HCT116 (cell line): ENCODE data around the gene QRICH2. TPM values are rescaled to one million over a fixed set of nuclear protein-coding genes. Genes with fewer than 3 reads are reported as not detected.

Experiments used
- ATAC-seq: fragments of 200-7000 bp; cut with Tn5 transposase; 2 replicates; pipeline ENCODE4 v1.9.1; 2020; ENCODE audit warnings: mild to moderate bottlenecking, moderate library complexity
- BruUV-seq: library from RNA; stranded (reverse); fragments of 400-500 nt; replicated peaks from 2 replicates; lab custom pipeline; 2021; lab: Mats Ljungman, UMichigan
- CTCF ChIA-PET: fragments of 300-600 bp; sonication (Branson Sonifier 250); formaldehyde crosslinking; loops from one replicate; lab custom pipeline; 2021; ENCODE audit warnings: antibody characterized with exemption; lab: Charles Lee
- POLR2A ChIA-PET: fragments of 300-600, 350-600 bp; sonication (Branson Sonifier 250); formaldehyde crosslinking; loops from one replicate; lab custom pipeline; 2021; ENCODE audit warnings: antibody characterized with exemption; lab: Charles Lee
- RAD21 ChIA-PET, 2 experiments: fragments of 300-600 bp; sonication (Branson Sonifier 250); formaldehyde crosslinking; loops; one replicate each; lab custom pipeline; 2023; ENCODE audit warnings: low total read pairs in 2 of 2; ENCODE audit not compliant: uncharacterized antibody in 2 of 2, unreplicated experiment in 2 of 2, low non-redundant PET in 1 of 2; lab: Charles Lee
- DNase-seq: peaks from one replicate; pipeline ENCODE4 v3.0.0-alpha.2; 2010; ENCODE audit warnings: low read depth, low spot score
- H2AFZ ChIP-seq: fragments of 200-600 bp; shearing (Covaris generic), sonication (generic); 2 replicates; pipeline ENCODE4 v1.6.1; 2017; ENCODE audit warnings: low read depth, mixed run types, mixed read lengths, antibody characterized with exemption, low read length; ENCODE audit not compliant: poor library complexity, severe bottlenecking
- H3K27ac ChIP-seq: 2 replicates; pipeline ENCODE4 v1.5.1; 2012; ENCODE audit warnings: low read depth, low read length
- H3K27me3 ChIP-seq: fragments of 200-600 bp; sonication (generic); 2 replicates; pipeline ENCODE4 v1.6.1; 2016; ENCODE audit warnings: mixed run types, low read length, mixed read lengths; ENCODE audit not compliant: insufficient read depth
- H3K36me3 ChIP-seq, 2 experiments: fragments of 200-500 bp in 1 of 2; fragments of 200-600 bp in 1 of 2; sonication (Bioruptor generic) in 1 of 2; sonication (generic) in 1 of 2; 2 replicates each; pipeline versions ENCODE4 v1.5.1 to v1.6.1; 2014 to 2016; ENCODE audit warnings: low read length in 2 of 2, inconsistent platforms in 1 of 2, mixed read lengths in 1 of 2, mixed run types in 1 of 2; ENCODE audit not compliant: insufficient read depth in 2 of 2, control insufficient read depth in 1 of 2
- H3K4me1 ChIP-seq, 2 experiments: fragments of 200-600 bp in 1 of 2; sonication (generic) in 1 of 2; 2 replicates each; pipeline versions ENCODE4 v1.5.1 to v1.6.1; 2012 to 2017; ENCODE audit warnings: low read length in 2 of 2, inconsistent platforms in 1 of 2, mild to moderate bottlenecking in 1 of 2, mixed read lengths in 1 of 2, mixed run types in 1 of 2, moderate library complexity in 1 of 2; ENCODE audit not compliant: insufficient read depth in 2 of 2, control insufficient read depth in 1 of 2
- H3K4me2 ChIP-seq: fragments of 200-600 bp; sonication (generic); 2 replicates; pipeline ENCODE4 v1.6.1; 2017; ENCODE audit warnings: mixed run types, low read length, mixed read lengths
- H3K4me3 ChIP-seq, 2 experiments: fragments of 200-600 bp in 1 of 2; sonication (generic) in 1 of 2; replicated peaks in 1 of 2; 2 replicates each; pipeline ENCODE4 v1.5.1; 2011 to 2016; ENCODE audit warnings: low read length in 2 of 2, control low read depth in 1 of 2, low read depth in 1 of 2, mild to moderate bottlenecking in 1 of 2, mixed read lengths in 1 of 2, mixed run types in 1 of 2
- H3K79me2 ChIP-seq: fragments of 200-600 bp; sonication (generic); 2 replicates; pipeline ENCODE4 v1.6.1; 2017; ENCODE audit warnings: mild to moderate bottlenecking, mixed run types, low read length, moderate library complexity, mixed read lengths; ENCODE audit not compliant: insufficient read depth
- H3K9ac ChIP-seq: fragments of 200-600 bp; sonication (generic); 2 replicates; pipeline ENCODE4 v1.6.1; 2016; ENCODE audit warnings: low read length, mixed read lengths
- H3K9me2 ChIP-seq: fragments of 200-600 bp; sonication (generic), shearing (Covaris generic); 2 replicates; pipeline ENCODE4 v1.6.1; 2017; ENCODE audit warnings: mixed run types, mild to moderate bottlenecking, moderate library complexity; ENCODE audit not compliant: insufficient read depth
- H3K9me3 ChIP-seq, 2 experiments: fragments of 200-500 bp in 1 of 2; fragments of 200-600 bp in 1 of 2; sonication (Bioruptor generic) in 1 of 2; sonication (generic) in 1 of 2; 2 replicates each; pipeline ENCODE4 v1.6.1; 2014 to 2017; ENCODE audit warnings: low read length in 2 of 2, mixed read lengths in 2 of 2, inconsistent platforms in 1 of 2, low read depth in 1 of 2, mild to moderate bottlenecking in 1 of 2, mixed run types in 1 of 2, moderate library complexity in 1 of 2; ENCODE audit not compliant: control insufficient read depth in 1 of 2, insufficient read depth in 1 of 2
- H4K20me1 ChIP-seq: fragments of 200-600 bp; sonication (generic), shearing (Covaris generic); 2 replicates; pipeline ENCODE4 v1.6.1; 2017; ENCODE audit warnings: mixed run types, mild to moderate bottlenecking, moderate library complexity; ENCODE audit not compliant: insufficient read depth
- CBX3 ChIP-seq: IDR thresholded peaks from 2 replicates; pipeline ENCODE4 v1.6.1; 2012; ENCODE audit warnings: low read depth
- CEBPB ChIP-seq: IDR thresholded peaks from 2 replicates; pipeline ENCODE4 v1.6.1; 2012; ENCODE audit warnings: low read depth
- EGR1 ChIP-seq: IDR thresholded peaks from 2 replicates; pipeline ENCODE4 v1.6.1; 2012; ENCODE audit warnings: low read depth
- ELF1 ChIP-seq: IDR thresholded peaks from 2 replicates; pipeline ENCODE4 v1.6.1; 2012; ENCODE audit warnings: low read depth, borderline replicate concordance
- EZH2phosphoT487 ChIP-seq: fragments of 200-600 bp; IDR thresholded peaks from 2 replicates; pipeline ENCODE4 v1.6.1; 2018; ENCODE audit warnings: antibody characterized with exemption, borderline replicate concordance
- JUND ChIP-seq: IDR thresholded peaks from 2 replicates; pipeline ENCODE4 v1.6.1; 2012
- POLR2A ChIP-seq: IDR thresholded peaks from 2 replicates; pipeline ENCODE4 v1.7.0; 2011; ENCODE audit warnings: borderline replicate concordance; ENCODE audit not compliant: insufficient read depth, insufficient read length; ENCODE audit errors: extremely low read depth
- RAD21 ChIP-seq: IDR thresholded peaks from 2 replicates; pipeline ENCODE4 v1.6.1; 2012; ENCODE audit warnings: low read depth, mild to moderate bottlenecking
- SIN3A ChIP-seq: IDR thresholded peaks from 2 replicates; pipeline ENCODE4 v1.6.1; 2012; ENCODE audit warnings: low read depth
- SP1 ChIP-seq: IDR thresholded peaks from 2 replicates; pipeline ENCODE4 v1.6.1; 2012; ENCODE audit warnings: low read depth
- TCF7L2 ChIP-seq: IDR thresholded peaks from 2 replicates; pipeline ENCODE4 v1.7.0; 2011; ENCODE audit warnings: borderline replicate concordance, inconsistent platforms; ENCODE audit not compliant: insufficient read depth, insufficient read length; ENCODE audit errors: extremely low read depth
- YY1 ChIP-seq: IDR thresholded peaks from 2 replicates; pipeline ENCODE4 v1.6.1; 2011; ENCODE audit warnings: low read length, low read depth, moderate library complexity, mild to moderate bottlenecking; ENCODE audit not compliant: insufficient replicate concordance; ENCODE audit errors: extremely low read depth
- ZFX ChIP-seq: fragments of 450-650 bp; IDR thresholded peaks from 2 replicates; pipeline ENCODE4 v1.6.1; 2017
- ZNF274 ChIP-seq: fragments of 200-500 bp; sonication (Bioruptor generic); IDR thresholded peaks from 2 replicates; pipeline ENCODE4 v1.6.1; 2014; ENCODE audit warnings: mild to moderate bottlenecking, low read depth, low read length, inconsistent platforms
- intact Hi-C: fragments of 100-400 bp; cut with micrococcal nuclease; formaldehyde crosslinking; loops from 2 replicates; pipeline ENCODE4 v1.10.0; 2022
- total RNA-seq: library from RNA; stranded (reverse); gene quantifications from one replicate; pipeline ENCODE4 v1.2.1, GENCODE V29; 2021; ENCODE audit not compliant: unreplicated experiment
- TF ChIP-seq, protein P1 (sequence below): IDR thresholded peaks from 2 replicates; pipeline ENCODE4 v1.6.1; 2012; ENCODE audit warnings: low read depth
- TF ChIP-seq, protein P2 (sequence below): IDR thresholded peaks from 2 replicates; pipeline ENCODE4 v1.6.1; 2011; ENCODE audit warnings: mild to moderate bottlenecking, low read length, moderate library complexity; ENCODE audit not compliant: insufficient replicate concordance; ENCODE audit errors: extremely low read depth
- TF ChIP-seq, protein P3 (sequence below), 3 experiments: fragments of 200-600 bp in 1 of 3; sonication (generic) in 1 of 3; IDR thresholded peaks in 2 of 3; conservative IDR thresholded peaks in 1 of 3; 2 replicates each; pipeline ENCODE4 v1.5.1; 2012 to 2017; ENCODE audit warnings: low read depth in 2 of 3, low read length in 2 of 3, antibody characterized with exemption in 1 of 3, borderline replicate concordance in 1 of 3, control low read depth in 1 of 3, mild to moderate bottlenecking in 1 of 3, mixed read lengths in 1 of 3, mixed run types in 1 of 3, moderate library complexity in 1 of 3; ENCODE audit not compliant: insufficient read depth in 1 of 3

The QRICH2 gene
- total RNA-seq, 1 experiment from 2014 or later = 4.9 TPM

DNA sequence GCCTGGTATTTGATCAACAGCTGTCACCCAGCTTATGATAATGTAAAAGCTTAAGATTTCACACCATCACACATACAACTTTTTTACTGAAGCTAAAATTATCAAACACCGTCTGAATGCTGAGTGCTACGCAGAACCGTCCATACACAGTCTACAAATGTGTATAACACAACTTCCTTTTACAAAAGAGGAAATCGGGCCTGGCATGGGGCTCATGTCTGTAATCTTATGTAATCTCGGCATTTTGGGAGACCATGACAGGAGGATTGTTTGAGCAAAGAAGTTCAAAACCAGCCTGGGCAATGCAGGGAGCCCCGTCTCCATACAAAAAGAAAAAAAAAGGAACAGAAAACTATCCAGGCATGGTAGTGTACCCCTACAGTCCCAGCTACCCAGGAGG lies 19.6 kb upstream of the QRICH2 start:
- DNase-seq (no peak), ATAC-seq (no peak)
- H3K79me2 ChIP-seq = peaks cover 3% of the 10 kb centered on the region; the same call in 1 of the 2 replicates
- H3K4me1 ChIP-seq = no peaks in the 10 kb centered on the region
- H3K27me3 ChIP-seq = no peaks in the 10 kb centered on the region
- no peaks in the 10 kb centered on the region for H3K9me2 ChIP-seq
- RAD21 ChIA-PET = no interaction called here
- H3K9ac ChIP-seq = no peak overlapping the region
- H3K4me3 ChIP-seq = no peak overlapping the region
- no peak overlapping the region for H3K4me2 ChIP-seq
- intact Hi-C loops = no loop called here
- no peaks in the 10 kb centered on the region for H3K9me3 ChIP-seq
- no peak overlapping the region for H2AFZ ChIP-seq
- POLR2A ChIA-PET = no interaction called here
- no peak for TF ChIP-seq POLR2A
- TF ChIP-seq, protein P1, sequence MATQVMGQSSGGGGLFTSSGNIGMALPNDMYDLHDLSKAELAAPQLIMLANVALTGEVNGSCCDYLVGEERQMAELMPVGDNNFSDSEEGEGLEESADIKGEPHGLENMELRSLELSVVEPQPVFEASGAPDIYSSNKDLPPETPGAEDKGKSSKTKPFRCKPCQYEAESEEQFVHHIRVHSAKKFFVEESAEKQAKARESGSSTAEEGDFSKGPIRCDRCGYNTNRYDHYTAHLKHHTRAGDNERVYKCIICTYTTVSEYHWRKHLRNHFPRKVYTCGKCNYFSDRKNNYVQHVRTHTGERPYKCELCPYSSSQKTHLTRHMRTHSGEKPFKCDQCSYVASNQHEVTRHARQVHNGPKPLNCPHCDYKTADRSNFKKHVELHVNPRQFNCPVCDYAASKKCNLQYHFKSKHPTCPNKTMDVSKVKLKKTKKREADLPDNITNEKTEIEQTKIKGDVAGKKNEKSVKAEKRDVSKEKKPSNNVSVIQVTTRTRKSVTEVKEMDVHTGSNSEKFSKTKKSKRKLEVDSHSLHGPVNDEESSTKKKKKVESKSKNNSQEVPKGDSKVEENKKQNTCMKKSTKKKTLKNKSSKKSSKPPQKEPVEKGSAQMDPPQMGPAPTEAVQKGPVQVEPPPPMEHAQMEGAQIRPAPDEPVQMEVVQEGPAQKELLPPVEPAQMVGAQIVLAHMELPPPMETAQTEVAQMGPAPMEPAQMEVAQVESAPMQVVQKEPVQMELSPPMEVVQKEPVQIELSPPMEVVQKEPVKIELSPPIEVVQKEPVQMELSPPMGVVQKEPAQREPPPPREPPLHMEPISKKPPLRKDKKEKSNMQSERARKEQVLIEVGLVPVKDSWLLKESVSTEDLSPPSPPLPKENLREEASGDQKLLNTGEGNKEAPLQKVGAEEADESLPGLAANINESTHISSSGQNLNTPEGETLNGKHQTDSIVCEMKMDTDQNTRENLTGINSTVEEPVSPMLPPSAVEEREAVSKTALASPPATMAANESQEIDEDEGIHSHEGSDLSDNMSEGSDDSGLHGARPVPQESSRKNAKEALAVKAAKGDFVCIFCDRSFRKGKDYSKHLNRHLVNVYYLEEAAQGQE = no peak
- TF ChIP-seq EZH2phosphoT487 = no peak
- TF ChIP-seq SP1 = no peak
- TF ChIP-seq EGR1 = no peak
- TF ChIP-seq TCF7L2 = no peak
- no peak for TF ChIP-seq JUND
- TF ChIP-seq RAD21 = no peak
- no peak for TF ChIP-seq CBX3
- TF ChIP-seq YY1 = no peak
- TF ChIP-seq, protein P2, sequence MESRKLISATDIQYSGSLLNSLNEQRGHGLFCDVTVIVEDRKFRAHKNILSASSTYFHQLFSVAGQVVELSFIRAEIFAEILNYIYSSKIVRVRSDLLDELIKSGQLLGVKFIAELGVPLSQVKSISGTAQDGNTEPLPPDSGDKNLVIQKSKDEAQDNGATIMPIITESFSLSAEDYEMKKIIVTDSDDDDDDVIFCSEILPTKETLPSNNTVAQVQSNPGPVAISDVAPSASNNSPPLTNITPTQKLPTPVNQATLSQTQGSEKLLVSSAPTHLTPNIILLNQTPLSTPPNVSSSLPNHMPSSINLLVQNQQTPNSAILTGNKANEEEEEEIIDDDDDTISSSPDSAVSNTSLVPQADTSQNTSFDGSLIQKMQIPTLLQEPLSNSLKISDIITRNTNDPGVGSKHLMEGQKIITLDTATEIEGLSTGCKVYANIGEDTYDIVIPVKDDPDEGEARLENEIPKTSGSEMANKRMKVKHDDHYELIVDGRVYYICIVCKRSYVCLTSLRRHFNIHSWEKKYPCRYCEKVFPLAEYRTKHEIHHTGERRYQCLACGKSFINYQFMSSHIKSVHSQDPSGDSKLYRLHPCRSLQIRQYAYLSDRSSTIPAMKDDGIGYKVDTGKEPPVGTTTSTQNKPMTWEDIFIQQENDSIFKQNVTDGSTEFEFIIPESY = no peak
- no peak for TF ChIP-seq CEBPB
- TF ChIP-seq SIN3A = no peak
- TF ChIP-seq, protein P3, sequence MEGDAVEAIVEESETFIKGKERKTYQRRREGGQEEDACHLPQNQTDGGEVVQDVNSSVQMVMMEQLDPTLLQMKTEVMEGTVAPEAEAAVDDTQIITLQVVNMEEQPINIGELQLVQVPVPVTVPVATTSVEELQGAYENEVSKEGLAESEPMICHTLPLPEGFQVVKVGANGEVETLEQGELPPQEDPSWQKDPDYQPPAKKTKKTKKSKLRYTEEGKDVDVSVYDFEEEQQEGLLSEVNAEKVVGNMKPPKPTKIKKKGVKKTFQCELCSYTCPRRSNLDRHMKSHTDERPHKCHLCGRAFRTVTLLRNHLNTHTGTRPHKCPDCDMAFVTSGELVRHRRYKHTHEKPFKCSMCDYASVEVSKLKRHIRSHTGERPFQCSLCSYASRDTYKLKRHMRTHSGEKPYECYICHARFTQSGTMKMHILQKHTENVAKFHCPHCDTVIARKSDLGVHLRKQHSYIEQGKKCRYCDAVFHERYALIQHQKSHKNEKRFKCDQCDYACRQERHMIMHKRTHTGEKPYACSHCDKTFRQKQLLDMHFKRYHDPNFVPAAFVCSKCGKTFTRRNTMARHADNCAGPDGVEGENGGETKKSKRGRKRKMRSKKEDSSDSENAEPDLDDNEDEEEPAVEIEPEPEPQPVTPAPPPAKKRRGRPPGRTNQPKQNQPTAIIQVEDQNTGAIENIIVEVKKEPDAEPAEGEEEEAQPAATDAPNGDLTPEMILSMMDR (IDR thresholded peaks at IDR 0.05 in 2 of 3, conservative IDR thresholded peaks at IDR 0.05 in 1 of 3; ENCODE audit: borderline replicate concordance in 1 of 3, insufficient read depth in 1 of 3, low read depth in 2 of 3, low read length in 2 of 3) = no peak
- TF ChIP-seq ELF1 = no peak
- TF ChIP-seq ZFX = no peak
- TF ChIP-seq ZNF274 = no peak
- no TSS peak for BruUV-seq
- H4K20me1 ChIP-seq = no peaks in the 10 kb centered on the region
- H3K27ac ChIP-seq = no peak overlapping the region
- CTCF ChIA-PET = no interaction called here
- peaks cover 14 to 26% of the 10 kb centered on the region in 2 experiments; a peak in 3 of 4 replicates for H3K36me3 ChIP-seq
